Smooth muscle cell (in vitro differentiated cells): ENCODE results near the gene PDE10A. TPM values are rescaled to one million over a fixed set of nuclear protein-coding genes. Genes with fewer than 3 reads are reported as not detected.

Source experiments
- DNase-seq: peaks from one replicate; lab custom pipeline; 2025; ENCODE audit not compliant: unreplicated experiment; lab: John Stamatoyannopoulos, UW
- H2AFZ ChIP-seq: fragments of 200-600 bp; sonication (generic); 2 replicates; pipeline ENCODE4 v1.6.0; 2016; ENCODE audit warnings: antibody characterized with exemption, low read depth, mild to moderate bottlenecking
- H3F3A ChIP-seq: fragments of 200-600 bp; sonication (generic); 2 replicates; pipeline ENCODE4 v1.6.0; 2017; ENCODE audit warnings: antibody characterized with exemption, low read depth
- H3K27ac ChIP-seq: fragments of 200-600 bp; sonication (generic); 2 replicates; pipeline ENCODE4 v1.5.1; 2016; ENCODE audit warnings: low read depth, mild to moderate bottlenecking
- H3K27me3 ChIP-seq: fragments of 200-600 bp; sonication (generic); 2 replicates; pipeline ENCODE4 v1.6.1; 2016; ENCODE audit warnings: low read depth, mild to moderate bottlenecking
- H3K36me3 ChIP-seq: fragments of 200-600 bp; sonication (generic); 2 replicates; pipeline ENCODE4 v1.5.1; 2016; ENCODE audit warnings: low read depth
- H3K4me1 ChIP-seq: fragments of 200-600 bp; sonication (generic); 2 replicates; pipeline ENCODE4 v1.5.1; 2016; ENCODE audit warnings: low read depth
- H3K4me2 ChIP-seq: fragments of 200-600 bp; sonication (generic); 2 replicates; pipeline ENCODE4 v1.6.0; 2016; ENCODE audit warnings: mild to moderate bottlenecking
- H3K4me3 ChIP-seq: fragments of 200-600 bp; sonication (generic); 2 replicates; pipeline ENCODE4 v1.5.1; 2016; ENCODE audit warnings: mild to moderate bottlenecking
- H3K79me2 ChIP-seq: fragments of 200-600 bp; sonication (generic); 2 replicates; pipeline ENCODE4 v1.6.0; 2016; ENCODE audit warnings: low read depth, mild to moderate bottlenecking
- H3K9ac ChIP-seq: fragments of 200-600 bp; sonication (generic); 2 replicates; pipeline ENCODE4 v1.6.0; 2016; ENCODE audit warnings: low read depth
- H3K9me3 ChIP-seq: fragments of 200-600 bp; sonication (generic); replicated peaks from 2 replicates; pipeline ENCODE4 v1.5.1; 2016; ENCODE audit warnings: low read depth
- H4K20me1 ChIP-seq: fragments of 200-600 bp; sonication (generic); 2 replicates; pipeline ENCODE4 v1.6.0; 2016; ENCODE audit warnings: low read depth
- CTCF ChIP-seq: fragments of 200-600 bp; sonication (generic); IDR thresholded peaks from 2 replicates; pipeline ENCODE4 v1.5.1; 2017; ENCODE audit warnings: borderline replicate concordance, mild to moderate bottlenecking, antibody characterized with exemption; ENCODE audit not compliant: insufficient read depth, poor library complexity, severe bottlenecking
- WGBS: methylation state at CpG from one replicate; pipeline ENCODE4 v1.1.7; 2016; ENCODE audit warnings: low lambda C conversion rate; 5-methylcytosine and 5-hydroxymethylcytosine counted together
- polyA plus RNA-seq: library from polyadenylated mRNA; unstranded; fragments of >200 nt; fragmentation: Nextera tagmentation; extraction: Ambion mirVana; gene quantifications from 2 replicates; pipeline ENCODE4 v1.2.1, GENCODE V29; 2016
- total RNA-seq: library from RNA; depleted of rRNA; stranded (reverse); fragments of >200 nt; gene quantifications from 2 replicates; pipeline ENCODE4 v1.2.3, GENCODE V29; 2014

The PDE10A gene
- total and polyA plus RNA-seq, 2 experiments from 2014 or later: 2.0 to 5.6 TPM

- H3F3A ChIP-seq: no peaks in the 10 kb centered on the region
- no peak overlapping the region for H3K4me2 ChIP-seq
- no peak overlapping the region for H3K4me3 ChIP-seq
- H3K4me1 ChIP-seq: no peaks in the 10 kb centered on the region
- no peak overlapping the region for H2AFZ ChIP-seq
- TF ChIP-seq CTCF: no peak
- peaks cover 76% of the 10 kb centered on the region for H3K27me3 ChIP-seq
- H4K20me1 ChIP-seq: peaks cover 14% of the 10 kb centered on the region
- no peaks in the 10 kb centered on the region for H3K36me3 ChIP-seq
- no peak for DNase-seq
- 91% methylated on average over 11 of the region's 11 CpGs for WGBS
- H3K9me3 ChIP-seq: no peaks in the 10 kb centered on the region
- H3K79me2 ChIP-seq: no peaks in the 10 kb centered on the region
- H3K9ac ChIP-seq: no peak overlapping the region
- H3K27ac ChIP-seq: no peak overlapping the region
Observed at GRCh38 chr6:165653607-165654006, 9.4 kb downstream of the PDE10A start.

- no peaks in the 10 kb centered on the region for H3F3A ChIP-seq
- 91% methylated on average over 9 of the region's 9 CpGs for whole genome bisulfite sequencing
- peaks cover 72% of the 10 kb centered on the region for H3K27me3 ChIP-seq
- H3K4me2 ChIP-seq: no peak overlapping the region
- H3K79me2 ChIP-seq: no peaks in the 10 kb centered on the region
- no peak overlapping the region for H3K27ac ChIP-seq
- no peaks in the 10 kb centered on the region for H3K36me3 ChIP-seq
- TF ChIP-seq CTCF: no peak
- H3K4me3 ChIP-seq: no peak overlapping the region
- H3K9me3 ChIP-seq: no peaks in the 10 kb centered on the region
- H4K20me1 ChIP-seq: peaks cover 13% of the 10 kb centered on the region
- no peak overlapping the region for H3K9ac ChIP-seq
- H2AFZ ChIP-seq: no peak overlapping the region
- DNase-seq: no peak
- no peaks in the 10 kb centered on the region for H3K4me1 ChIP-seq
Observed at GRCh38 chr6:165653196-165653595, 9.8 kb downstream of the PDE10A start.

DNA sequence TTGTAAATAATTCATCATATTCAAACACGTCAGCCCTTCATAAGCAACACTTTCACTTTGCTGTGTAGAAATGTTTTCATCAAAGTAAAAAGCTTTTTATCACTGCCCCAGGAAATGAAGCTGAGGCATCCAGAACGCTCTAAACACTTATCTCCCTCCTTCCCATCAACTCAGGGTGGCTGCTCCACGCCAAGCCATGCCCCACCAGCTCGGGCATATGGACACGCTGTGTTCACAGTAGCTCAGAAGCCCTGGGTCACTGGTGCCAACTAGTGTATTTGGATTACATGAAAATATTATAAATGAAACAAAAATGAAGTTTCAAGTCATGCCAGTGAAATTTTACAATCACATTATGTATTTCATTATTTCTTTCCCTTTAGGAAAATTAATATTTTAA lies 10.3 kb downstream of the PDE10A start:
- Histone ChIP-seq H2AFZ (no peak overlapping the region), H3F3A (no peaks in the 10 kb centered on the region), H3K9me3 (no peaks in the 10 kb centered on the region), H3K9ac (no peak overlapping the region), H3K4me3 (no peak overlapping the region), H3K27me3 (peaks cover 68% of the 10 kb centered on the region), H3K79me2 (no peaks in the 10 kb centered on the region), H3K4me2 (no peak overlapping the region), H3K36me3 (no peaks in the 10 kb centered on the region), H4K20me1 (peaks cover 13% of the 10 kb centered on the region), H3K4me1 (no peaks in the 10 kb centered on the region), H3K27ac (no peak overlapping the region)
- WGBS: 75% methylated on average over 5 of the region's 5 CpGs
- no peak for DNase-seq
- TF ChIP-seq CTCF: no peak

DNA sequence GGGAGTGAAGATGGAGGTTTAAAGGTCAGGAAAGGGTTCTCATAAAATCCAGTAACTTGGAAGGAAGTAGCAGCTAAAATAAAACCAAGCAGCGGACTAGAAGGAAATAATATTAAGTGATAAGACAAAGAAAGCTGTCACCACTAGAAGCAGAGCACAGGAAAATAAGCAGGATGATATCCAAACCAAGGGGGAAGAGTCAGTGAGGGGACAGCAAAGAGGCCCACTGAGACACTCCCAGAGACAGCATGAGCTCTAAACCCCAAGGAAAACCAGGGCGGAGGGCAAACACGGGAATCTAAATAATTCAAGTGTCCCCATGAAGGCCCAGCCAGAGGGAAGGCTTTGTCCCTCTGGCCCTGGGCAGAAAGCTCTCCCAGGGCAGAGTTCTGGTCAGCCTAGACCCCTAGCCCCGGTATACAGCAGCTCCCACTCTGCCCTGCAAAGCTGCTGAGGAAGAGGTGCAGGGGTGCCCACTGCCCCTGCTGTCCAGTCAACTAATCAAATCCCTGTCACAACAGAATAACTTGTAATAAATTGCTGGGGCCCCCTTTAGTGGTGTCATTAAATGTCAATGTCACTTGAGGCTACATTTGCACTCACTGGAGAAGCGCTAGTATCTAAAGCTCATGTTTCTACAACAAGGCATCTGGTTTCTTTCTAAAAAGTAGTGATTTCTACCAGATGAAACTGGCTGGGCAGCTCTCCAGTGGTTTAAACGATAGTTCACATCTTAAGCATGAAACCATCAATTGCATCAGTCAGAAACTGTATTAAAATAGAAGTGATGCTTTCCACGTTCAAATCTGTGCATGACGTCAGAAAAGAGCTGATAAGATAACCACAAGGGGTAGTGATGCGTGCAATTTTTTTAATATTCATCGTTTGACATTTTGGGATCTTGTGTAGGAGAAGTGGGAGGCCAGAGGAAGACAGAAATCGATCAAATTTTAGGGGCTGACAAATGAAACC lies 13.6 kb downstream of the PDE10A start:
- Histone ChIP-seq H2AFZ (no peak overlapping the region), H4K20me1 (peaks cover 4% of the 10 kb centered on the region), H3K4me1 (no peaks in the 10 kb centered on the region), H3K4me3 (no peak overlapping the region), H3K36me3 (no peaks in the 10 kb centered on the region), H3K27ac (no peak overlapping the region), H3K4me2 (peak overlapping the region; percentile 25), H3K9me3 (no peaks in the 10 kb centered on the region), H3K9ac (no peak overlapping the region), H3F3A (no peaks in the 10 kb centered on the region), H3K27me3 (peaks cover 69% of the 10 kb centered on the region), H3K79me2 (no peaks in the 10 kb centered on the region)
- TF ChIP-seq CTCF: no peak
- DNase-seq: no peak
- WGBS: 29% methylated on average over 11 of the region's 11 CpGs
